HG03457 (cell line): ENCODE results near the gene RALGPS2.

Experiments
- ATAC-seq: cut with Tn5 transposase; IDR thresholded peaks from one replicate; pipeline ENCODE4 v1.9.1; 2021; ENCODE audit warnings: moderate number of reproducible peaks; ENCODE audit not compliant: unreplicated experiment

Gene RALGPS2, protein sequence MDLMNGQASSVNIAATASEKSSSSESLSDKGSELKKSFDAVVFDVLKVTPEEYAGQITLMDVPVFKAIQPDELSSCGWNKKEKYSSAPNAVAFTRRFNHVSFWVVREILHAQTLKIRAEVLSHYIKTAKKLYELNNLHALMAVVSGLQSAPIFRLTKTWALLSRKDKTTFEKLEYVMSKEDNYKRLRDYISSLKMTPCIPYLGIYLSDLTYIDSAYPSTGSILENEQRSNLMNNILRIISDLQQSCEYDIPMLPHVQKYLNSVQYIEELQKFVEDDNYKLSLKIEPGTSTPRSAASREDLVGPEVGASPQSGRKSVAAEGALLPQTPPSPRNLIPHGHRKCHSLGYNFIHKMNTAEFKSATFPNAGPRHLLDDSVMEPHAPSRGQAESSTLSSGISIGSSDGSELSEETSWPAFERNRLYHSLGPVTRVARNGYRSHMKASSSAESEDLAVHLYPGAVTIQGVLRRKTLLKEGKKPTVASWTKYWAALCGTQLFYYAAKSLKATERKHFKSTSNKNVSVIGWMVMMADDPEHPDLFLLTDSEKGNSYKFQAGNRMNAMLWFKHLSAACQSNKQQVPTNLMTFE

DNA sequence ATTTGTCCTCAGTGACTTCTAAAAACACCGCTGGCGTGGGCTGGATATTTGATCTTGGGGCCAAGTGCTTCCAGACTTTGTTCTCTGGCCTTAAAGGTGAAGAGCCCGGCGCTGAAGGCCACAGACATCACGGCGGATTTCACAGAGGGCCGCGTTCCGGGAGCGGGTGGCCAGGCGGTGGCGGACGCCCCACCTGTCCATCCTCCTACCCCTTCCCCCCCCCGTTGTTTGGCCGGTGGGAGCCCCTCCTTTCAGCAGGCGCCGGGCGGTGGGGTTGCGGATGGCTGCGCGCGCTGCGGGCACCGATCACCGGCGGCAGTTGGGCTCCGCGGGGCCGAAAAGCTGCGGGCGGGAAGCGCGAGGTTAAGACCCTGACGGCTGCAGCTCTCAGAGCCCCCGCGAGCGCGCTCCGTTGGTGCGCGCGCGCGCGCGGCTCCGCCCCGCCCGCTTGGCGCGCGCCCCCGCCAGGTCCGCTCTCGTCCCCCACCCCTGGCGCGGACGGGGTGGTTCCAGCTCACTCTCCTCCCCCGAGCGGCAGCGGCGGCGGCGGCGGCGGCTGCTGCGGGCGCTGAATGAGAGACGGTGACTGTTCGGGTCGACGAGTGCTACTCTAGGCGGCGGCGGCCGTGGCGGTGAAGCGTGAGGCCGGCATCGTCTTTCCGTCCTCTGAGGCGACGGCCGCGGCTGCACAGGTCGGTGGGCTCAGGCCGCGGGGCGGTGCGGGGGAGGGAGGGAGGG, at the start of gene RALGPS2:
Gene RALGPS2, plus strand, starts transcription at position 517 of the 738 bp plus-strand sequence. CDS start 51,521 bp downstream, outside the sequence.
- ATAC-seq, result peak; percentile 53

DNA sequence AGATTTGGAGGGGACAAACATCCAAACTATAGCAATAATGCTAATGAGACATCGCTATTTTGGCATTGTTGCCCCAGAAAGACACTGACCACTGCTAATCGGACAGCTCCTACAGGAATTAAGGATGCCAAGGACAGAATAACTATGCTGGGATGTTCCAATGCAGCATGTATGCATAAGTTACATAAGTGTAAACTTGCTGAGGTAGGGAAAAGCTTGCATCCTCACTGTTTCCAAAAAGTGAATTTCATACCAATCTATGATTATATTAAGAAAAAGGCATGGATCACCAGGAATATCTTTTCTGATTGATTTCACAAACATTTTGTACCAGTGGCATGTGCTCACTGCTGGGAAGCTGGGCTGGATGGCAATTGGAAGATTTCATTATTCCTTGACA, 45.8 kb upstream of the RALGPS2 start:
- ATAC-seq, result no peak

DNA sequence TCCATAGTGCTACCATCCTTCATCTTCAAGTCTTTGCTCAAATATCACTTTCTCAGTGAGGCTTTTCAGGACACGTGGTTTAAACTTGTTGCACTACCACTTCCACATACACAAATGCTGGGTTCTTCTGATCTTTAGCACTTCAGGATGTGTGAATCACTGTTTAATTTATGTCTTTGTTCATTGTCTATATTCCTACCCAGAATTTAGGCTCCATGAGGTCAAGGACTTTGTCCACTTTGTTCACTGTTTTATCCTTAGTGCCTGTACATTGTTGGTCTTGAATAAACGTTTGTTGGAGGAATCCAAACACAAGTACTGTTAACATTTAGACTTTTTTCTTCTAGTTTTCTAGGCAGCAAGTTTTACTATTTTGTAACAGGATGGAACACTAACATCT, 42.6 kb upstream of the RALGPS2 start:
- ATAC-seq, result no peak

DNA sequence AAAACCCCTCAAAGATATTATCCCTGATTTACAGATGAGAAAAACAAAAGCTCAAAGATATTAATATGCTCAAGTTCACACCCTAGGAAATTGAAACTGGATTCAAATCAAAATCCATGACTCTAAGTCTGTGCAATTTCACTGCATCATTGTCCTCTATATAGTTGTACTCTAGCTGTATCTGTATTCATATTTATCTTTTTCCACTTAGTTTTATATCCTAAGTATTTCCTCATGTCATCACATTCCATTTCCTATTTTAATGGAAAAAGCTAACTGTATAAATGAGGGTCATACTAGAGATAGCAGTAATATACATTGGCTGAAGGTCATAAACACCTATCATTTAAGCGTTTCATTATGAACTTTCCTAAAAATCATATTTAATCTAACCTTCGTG, 42.2 kb upstream of the RALGPS2 start:
- no peak for ATAC-seq

DNA sequence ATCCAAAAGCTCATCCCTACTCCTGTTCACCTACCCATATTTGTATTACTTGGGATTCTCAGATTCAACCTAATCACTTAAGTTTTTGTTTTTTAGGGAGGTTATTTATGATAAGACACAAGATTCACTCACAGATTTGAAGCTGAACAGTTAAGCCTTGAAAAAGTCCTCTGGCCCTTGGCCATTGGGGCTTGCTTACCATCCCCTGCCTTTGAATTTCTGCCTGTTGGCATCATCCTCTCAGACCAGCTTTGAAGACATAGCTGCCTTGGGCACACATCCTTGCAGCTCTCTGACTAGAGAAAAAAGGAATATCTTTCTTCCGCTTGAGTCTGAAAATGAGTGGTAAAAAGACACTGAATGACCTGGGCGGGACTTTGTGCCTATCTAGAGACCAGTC, 41.8 kb upstream of the RALGPS2 start:
- no peak for ATAC-seq

DNA sequence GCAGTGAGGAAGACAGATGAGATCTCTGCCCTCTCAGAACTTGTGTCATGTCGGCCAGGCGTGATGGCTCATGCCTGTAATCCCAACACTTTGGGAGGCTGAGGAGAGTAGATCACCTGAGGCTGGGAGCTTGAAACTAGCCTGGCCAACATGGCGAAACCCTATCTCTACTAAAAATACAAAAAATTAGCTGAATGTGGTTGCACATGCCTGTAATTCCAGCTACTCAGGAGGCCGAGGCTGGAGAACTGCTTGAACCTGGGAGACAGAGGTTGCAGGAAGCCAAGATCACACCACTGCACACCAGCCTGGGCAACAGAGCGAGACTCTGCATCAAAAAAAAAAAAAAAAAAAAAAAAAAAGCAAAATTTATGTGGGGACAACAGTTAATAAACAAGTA, 40.9 kb upstream of the RALGPS2 start:
- no peak for ATAC-seq

DNA sequence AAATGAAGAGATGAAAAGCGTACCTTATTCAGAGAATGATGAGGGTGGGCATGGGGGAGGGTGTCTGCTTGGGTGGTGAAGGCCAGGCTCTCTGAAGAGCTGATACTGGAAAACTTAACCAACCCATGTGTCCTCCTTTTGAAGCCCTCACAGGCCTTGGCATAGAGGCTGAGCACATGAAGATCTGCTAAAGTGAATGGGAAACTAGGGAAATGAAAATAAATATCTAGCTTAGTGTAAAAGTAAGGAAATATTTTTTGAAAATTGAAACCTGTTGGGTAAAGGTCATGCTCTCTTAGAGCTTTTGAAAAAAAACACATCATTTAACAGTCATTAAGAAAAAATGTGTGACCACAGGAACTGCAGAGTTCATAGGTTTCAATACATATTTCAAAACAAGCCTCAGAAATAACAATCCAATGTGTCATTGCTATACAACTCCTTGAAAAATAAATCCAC, 40.5 kb upstream of the RALGPS2 start:
- no peak for ATAC-seq

DNA sequence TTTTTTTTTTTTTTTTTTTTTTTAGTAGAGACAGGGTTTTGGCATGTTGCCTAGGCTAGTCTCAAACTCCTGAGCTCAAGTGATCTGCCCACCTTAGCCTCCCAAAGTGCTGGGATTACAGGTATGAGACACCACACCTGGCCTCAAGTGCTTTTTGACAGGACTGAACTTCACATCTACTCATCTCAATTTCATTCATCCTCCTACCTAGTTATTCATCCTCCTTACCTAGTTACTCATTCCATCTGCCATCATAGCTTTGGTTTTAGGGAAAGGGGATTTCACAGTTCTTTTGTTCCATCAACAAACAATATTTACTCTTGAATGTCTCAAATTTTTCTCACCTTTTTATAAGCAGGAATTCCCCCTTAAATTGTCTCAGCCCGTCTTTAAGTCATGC, 38.6 kb upstream of the RALGPS2 start:
- no peak for ATAC-seq

DNA sequence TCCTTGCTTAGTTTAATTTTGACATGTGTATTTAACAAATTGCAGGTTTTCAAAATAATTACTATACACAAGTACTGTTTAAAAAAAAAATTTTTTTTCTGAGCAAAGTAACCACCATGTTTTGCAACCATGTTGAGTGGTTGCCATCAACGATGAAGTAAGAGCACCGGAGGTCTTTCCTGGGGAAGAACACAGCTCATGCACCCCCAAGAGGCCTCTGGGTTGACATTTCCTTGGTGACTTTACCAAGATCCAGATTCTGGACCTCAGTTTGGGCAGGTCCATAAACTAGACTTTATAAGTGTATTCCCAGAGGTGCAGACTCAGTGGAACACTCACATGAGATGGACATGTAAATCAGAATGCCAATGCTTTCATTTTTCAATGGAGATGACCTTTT, 36.8 kb upstream of the RALGPS2 start:
- no peak for ATAC-seq

DNA sequence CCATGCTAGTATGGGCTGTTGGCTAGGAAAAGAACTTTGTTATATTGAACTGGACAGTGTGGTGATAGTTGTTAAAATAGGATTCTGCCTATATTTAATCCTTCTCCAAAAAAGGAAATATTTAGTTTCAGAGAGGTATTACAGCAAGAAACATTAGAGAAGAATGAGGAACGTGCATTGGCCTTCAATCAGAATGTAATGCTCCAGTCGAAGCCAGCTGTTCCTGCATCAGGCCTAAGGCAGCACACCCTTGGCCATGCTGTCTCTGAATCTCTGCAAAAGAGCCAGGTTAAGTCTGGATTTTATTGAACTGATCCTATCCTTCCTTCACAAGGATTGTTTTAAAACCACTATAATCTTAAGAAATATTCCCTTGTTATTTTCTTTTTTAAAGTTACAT, 35.3 kb upstream of the RALGPS2 start:
- no peak for ATAC-seq

DNA sequence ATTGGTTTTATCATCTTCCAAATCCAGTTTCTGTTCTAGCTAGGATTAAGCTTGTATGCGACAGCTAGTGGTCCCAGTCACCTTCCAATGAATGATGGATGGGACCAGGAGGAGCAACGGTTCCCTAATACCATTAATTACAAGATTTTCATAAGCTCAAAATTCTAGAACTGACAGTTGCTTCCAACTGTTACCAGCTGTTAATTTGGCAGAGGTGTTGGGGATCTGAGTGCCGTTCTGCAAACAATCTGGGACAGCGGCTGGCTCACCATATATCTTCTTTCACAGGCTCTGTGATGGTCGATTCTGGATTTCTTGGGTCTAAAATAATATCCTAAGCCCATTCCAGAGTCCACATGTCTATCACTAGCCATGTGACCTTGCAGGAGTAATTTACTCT, 34.5 kb upstream of the RALGPS2 start:
- no peak for ATAC-seq

DNA sequence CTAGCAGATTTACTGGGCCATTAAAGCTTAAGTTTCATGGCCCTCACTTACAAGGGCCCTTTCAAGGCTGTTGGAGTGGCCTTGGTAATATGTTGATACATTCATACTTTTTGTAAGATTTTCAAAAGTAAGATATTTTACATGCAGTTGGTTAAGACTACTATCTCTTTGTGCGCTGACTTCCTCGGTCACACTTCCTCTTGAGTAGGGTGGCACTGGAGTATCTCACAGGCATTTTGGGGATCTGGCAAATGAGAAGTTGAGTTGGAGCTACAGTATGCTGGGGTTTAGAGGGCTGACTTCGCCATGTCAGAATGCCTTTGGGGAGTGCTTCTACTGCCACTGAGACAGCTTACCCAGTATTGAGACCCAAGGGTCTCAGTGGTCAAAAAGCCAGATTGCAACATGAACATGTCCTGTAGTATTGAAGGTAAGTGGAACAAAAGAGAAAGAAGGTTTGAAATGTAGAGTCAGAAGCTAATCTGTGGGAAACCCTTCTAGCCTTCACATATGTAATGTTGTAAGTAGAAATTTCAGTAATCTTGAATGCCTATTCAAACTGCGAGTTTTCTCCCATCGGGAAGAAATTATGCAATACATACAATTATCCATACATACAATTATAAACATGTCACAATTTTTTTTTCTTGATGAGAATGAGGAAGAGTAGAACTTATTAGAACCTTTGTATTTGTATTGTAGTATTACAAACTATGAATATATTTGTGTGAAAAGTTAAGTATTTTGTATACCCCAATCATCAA, 32.3 kb upstream of the RALGPS2 start:
- no peak for ATAC-seq

DNA sequence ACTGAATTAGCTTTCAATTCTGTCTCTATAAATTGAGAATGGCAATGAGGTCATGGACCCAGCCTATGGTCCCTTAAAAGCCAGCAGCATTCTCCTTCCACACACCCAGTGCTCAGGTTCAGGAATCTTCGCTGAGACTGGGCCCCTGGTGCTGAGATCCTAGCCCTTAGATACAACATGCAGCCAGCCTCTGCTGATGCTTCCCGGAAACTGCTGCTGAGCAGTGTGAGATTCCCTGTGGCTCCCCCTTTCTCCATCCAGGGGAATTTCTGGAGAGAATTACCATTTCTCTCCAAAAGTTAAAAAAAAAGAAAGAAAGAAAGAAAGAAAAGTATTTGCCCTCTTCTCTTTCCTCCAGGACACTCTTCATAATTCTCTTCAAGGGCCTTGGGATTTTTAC, 31.7 kb upstream of the RALGPS2 start:
- ATAC-seq, result no peak

DNA sequence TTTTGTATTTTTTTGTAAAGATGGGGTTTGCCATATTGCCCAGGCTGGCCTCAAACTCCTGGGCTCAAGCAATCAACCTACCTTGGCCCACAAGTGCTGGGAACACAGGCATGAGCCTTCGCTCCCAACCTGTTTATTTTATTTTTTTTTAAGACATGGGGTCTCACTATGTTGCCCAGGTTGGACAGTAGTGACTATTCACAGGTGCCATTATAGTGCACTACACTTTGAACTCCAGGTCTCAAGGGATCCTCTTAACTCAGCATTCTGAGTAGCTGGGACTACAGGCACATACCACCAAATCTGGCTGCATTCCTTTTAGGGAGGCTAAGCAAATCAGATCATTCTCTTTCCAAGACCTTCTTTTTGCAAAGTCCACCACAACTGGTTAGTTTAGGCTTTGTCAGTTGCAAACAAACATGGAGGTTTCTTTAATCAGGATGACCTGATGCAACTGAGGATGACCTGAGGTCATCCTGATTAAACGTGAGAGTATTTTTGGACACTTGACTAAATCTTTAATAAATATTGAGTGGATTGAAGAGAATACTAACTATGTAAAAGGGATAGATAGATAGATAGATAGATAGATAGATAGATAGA, 30.0 kb upstream of the RALGPS2 start:
- no peak for ATAC-seq

DNA sequence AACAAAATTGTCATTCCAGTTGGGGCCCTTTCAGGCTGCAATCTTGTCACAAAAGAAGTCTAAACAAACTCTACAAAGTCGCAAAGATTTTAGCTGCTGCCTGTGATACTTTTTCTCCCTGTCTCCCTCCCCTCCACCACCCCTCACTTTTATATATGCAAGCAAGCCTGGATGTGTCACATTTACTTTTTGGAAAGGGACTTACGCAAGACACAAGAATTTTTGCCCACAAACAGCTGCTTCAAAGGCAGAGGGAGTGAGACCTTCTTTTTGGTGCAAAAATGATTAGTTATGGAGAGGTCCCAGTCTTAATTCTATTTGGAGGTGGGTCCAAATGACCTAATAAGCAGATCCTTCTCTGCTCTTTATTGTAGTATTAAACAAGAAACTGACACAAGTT, 22.9 kb upstream of the RALGPS2 start:
- no peak for ATAC-seq

DNA sequence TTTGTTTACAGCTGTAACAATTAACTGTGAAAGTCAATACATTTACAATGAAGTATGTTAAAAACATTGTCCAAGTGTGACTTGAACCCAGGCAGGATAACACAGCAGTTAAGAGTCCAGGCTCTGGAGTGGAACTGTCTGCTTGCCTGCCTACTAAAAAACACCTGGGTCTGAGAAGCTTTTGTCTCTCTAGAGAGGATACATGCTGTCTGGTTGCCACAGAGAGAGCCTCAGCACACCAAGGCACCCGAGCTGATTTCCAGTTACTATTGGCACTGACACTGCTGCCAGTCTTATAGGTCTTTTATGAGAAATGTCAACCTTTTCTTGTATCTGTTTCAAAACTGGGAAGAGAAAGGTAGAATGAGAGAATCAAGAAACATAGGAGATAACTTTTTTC, 20.2 kb upstream of the RALGPS2 start:
- ATAC-seq, result no peak

DNA sequence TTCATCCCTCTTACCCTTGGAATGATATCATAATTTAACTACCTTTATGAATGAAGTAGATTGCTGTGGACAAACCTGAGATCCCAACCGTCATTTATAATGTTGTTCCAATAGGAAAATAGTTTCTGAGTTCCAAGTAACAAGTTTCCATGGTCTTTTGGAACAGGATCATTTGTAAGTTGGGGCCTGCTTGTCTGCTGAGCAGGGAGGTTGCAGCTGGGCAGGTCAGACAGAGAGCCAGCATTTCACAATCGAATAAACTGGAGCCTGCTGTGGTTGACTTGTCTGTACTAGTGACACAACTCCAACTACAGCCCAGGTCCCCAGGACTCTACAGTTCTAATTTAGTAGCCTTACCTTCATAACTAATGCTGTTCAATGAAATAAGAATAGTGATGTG, 18.6 kb upstream of the RALGPS2 start:
- ATAC-seq, result no peak

DNA sequence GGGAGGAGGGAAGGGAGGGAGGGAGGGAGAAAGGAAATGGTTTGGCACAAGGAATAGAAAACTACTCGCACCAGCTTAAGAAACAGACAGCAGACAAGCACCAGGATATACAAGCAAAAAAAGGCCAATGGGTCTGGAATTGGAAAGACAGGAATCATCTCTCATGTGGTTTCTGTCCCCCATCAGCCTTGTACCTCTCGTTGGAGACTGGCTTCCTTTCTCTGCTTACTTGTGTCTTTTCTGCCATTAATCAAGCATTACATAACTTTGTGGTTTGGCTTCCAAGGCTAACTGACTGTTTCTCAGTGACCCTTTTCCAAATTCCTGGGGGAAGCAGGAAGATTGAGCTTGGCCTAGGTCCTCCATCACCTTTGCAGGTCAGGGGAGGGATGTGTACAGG, 11.8 kb upstream of the RALGPS2 start:
- no peak for ATAC-seq

DNA sequence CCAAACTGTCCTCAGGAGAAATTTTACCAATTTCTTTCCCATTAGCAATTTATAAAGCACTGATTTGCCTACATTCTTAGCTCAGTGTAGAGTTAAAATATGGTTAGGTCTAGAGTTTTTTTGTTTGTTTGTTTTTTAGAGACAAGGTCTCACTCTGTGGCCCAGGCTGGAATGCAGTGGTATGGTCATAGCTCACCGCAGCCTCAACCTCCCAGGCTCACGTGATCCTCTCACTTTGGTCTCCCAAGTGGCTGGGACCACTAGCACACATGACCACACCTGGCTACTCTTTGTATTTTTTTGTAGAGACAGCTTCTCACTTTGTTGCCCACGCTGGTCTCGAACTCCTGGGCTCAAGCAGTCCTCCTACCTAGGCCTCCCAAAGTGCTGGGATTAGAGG, 10.6 kb upstream of the RALGPS2 start:
- no peak for ATAC-seq

DNA sequence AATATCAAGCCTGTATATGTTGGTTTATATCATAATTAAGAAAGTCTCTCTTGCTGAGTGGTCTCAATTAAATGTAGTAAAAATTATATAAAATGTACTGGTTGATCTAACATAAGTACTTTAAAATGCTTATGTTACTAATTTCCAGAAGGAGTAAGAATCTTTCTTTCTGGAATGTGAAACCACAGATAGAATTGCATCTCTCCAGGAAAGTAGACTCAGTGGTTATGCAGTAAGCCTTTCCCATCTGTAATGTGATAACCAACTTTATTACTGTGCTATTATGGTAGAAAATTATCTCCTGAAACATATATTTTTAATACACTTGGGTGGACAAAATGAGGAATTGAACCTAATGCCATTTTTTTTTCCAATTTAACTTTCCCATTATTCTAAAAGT, 8.9 kb upstream of the RALGPS2 start:
- ATAC-seq, result no peak

DNA sequence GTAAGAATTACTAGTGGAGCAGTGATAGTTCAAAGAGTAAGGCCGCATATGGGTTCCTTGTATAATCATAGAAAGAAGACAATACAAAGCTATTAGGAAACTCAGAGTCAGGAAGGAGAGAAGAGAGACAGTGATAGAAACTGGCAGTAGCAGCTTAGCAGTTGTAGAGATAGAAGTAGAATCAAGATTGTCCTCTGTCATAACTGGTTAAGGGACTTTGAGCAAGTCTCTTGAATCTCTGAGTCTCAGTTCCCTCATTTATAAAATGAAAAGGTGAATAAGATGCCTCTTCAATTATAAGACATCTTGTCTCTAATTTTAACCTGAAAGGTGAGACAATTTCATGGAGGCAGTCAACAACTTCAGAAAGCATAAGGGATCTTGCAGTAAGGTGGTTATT, 6.5 kb upstream of the RALGPS2 start:
- no peak for ATAC-seq
